Neuronal stem cell (in vitro differentiated cells): Measurements from ENCODE around the gene SMIM26. TPM values are rescaled to one million over a fixed set of nuclear protein-coding genes. Genes with fewer than 3 reads are reported as not detected.

ENCODE experiments used
- DNase-seq: peaks from one replicate; pipeline ENCODE4 v3.0.0-alpha.2; 2013; ENCODE audit warnings: low spot score
- H2AFZ ChIP-seq: one replicate; pipeline ENCODE4 v1.6.1; 2013; ENCODE audit warnings: mild to moderate bottlenecking, low read length, inconsistent platforms
- H2AK5ac ChIP-seq: 2 replicates; pipeline ENCODE4 v1.6.1; 2013; ENCODE audit warnings: low read depth, mild to moderate bottlenecking, inconsistent platforms, low read length, moderate library complexity, mixed read lengths
- H2BK120ac ChIP-seq: 2 replicates; pipeline ENCODE4 v1.6.1; 2013; ENCODE audit warnings: low read depth, mild to moderate bottlenecking, inconsistent platforms, low read length, moderate library complexity, mixed read lengths
- H2BK12ac ChIP-seq: one replicate; pipeline ENCODE4 v1.6.1; 2013; ENCODE audit warnings: low read length, inconsistent platforms
- H2BK15ac ChIP-seq: 2 replicates; pipeline ENCODE4 v1.6.1; 2013; ENCODE audit warnings: mild to moderate bottlenecking, low read length, inconsistent platforms, mixed read lengths
- H2BK5ac ChIP-seq: one replicate; pipeline ENCODE4 v1.6.1; 2013; ENCODE audit warnings: inconsistent platforms, mild to moderate bottlenecking, low read length, moderate library complexity
- H3K14ac ChIP-seq: one replicate; pipeline ENCODE4 v1.6.1; 2013; ENCODE audit warnings: low read length, inconsistent platforms
- H3K18ac ChIP-seq: 2 replicates; pipeline ENCODE4 v1.6.1; 2013; ENCODE audit warnings: low read length, inconsistent platforms
- H3K23ac ChIP-seq: 2 replicates; pipeline ENCODE4 v1.6.1; 2013; ENCODE audit warnings: low read depth, mild to moderate bottlenecking, mixed read lengths, low read length, inconsistent platforms; ENCODE audit not compliant: poor library complexity
- H3K27ac ChIP-seq: replicated peaks from 3 replicates; pipeline ENCODE4 v1.5.1; 2013; ENCODE audit warnings: low read length, inconsistent platforms
- H3K27me3 ChIP-seq, 3 experiments: 2 replicates each; pipeline ENCODE4 v1.6.1; 2013; ENCODE audit warnings: low read length in 3 of 3, mild to moderate bottlenecking in 2 of 3, inconsistent platforms in 1 of 3, low read depth in 1 of 3, mixed read lengths in 1 of 3, moderate library complexity in 1 of 3; ENCODE audit not compliant: control insufficient read depth in 3 of 3, insufficient read depth in 3 of 3
- H3K36me3 ChIP-seq, 2 donors: replicated peaks in 1 of 2; 2 replicates each; pipeline ENCODE4 v1.6.1; 2013; ENCODE audit warnings: low read length in 2 of 2; ENCODE audit not compliant: control insufficient read depth in 2 of 2, insufficient read depth in 2 of 2
- H3K4ac ChIP-seq: 2 replicates; pipeline ENCODE4 v1.6.1; 2013; ENCODE audit warnings: inconsistent platforms, mild to moderate bottlenecking, low read length, moderate library complexity
- H3K4me1 ChIP-seq, 2 donors: 1 replicate in 1 of 2; 2 replicates in 1 of 2; pipeline ENCODE4 v1.6.1; 2013; ENCODE audit warnings: low read length in 2 of 2, low read depth in 1 of 2; ENCODE audit not compliant: control insufficient read depth in 2 of 2, insufficient read depth in 1 of 2
- H3K4me2 ChIP-seq: one replicate; pipeline ENCODE4 v1.6.1; 2013; ENCODE audit warnings: mild to moderate bottlenecking, low read length, inconsistent platforms; ENCODE audit not compliant: insufficient read depth, poor library complexity, severe bottlenecking
- H3K4me3 ChIP-seq, 2 donors: 2 replicates each; pipeline ENCODE4 v1.5.1; 2013; ENCODE audit warnings: low read length in 2 of 2, mild to moderate bottlenecking in 2 of 2, inconsistent platforms in 1 of 2, moderate library complexity in 1 of 2
- H3K79me1 ChIP-seq: one replicate; pipeline ENCODE4 v1.6.1; 2013; ENCODE audit warnings: low read depth, mild to moderate bottlenecking, inconsistent platforms, low read length, moderate library complexity
- H3K9ac ChIP-seq: one replicate; pipeline ENCODE4 v1.6.1; 2013; ENCODE audit warnings: mild to moderate bottlenecking, low read depth, low read length, inconsistent platforms; ENCODE audit not compliant: poor library complexity
- H3K9me3 ChIP-seq, 2 donors: replicated peaks in 1 of 2; 2 replicates each; pipeline versions ENCODE3 to v1.6.1; 2013; ENCODE audit warnings: low read length in 2 of 2, mild to moderate bottlenecking in 2 of 2, inconsistent platforms in 1 of 2, low read depth in 1 of 2, mixed read lengths in 1 of 2, moderate library complexity in 1 of 2; ENCODE audit not compliant: control insufficient read depth in 2 of 2, insufficient read depth in 1 of 2
- H4K8ac ChIP-seq: one replicate; pipeline ENCODE4 v1.6.1; 2013; ENCODE audit warnings: low read depth, mild to moderate bottlenecking, inconsistent platforms, low read length, moderate library complexity
- H4K91ac ChIP-seq: one replicate; pipeline ENCODE4 v1.6.1; 2013; ENCODE audit warnings: low read length, low read depth, mild to moderate bottlenecking, inconsistent platforms; ENCODE audit not compliant: poor library complexity
- WGBS, 2 donors: extraction: QIAGEN DNeasy Blood & Tissue Kit; methylation state at CpG; one replicate each; pipeline ENCODE4 v1.1.7; 2013; ENCODE audit warnings: missing lambda C conversion rate in 2 of 2, mixed read lengths in 1 of 2; ENCODE audit not compliant: insufficient read length in 2 of 2, insufficient replicate concordance in 1 of 2; ENCODE audit errors: extremely low coverage in 2 of 2; 5-methylcytosine and 5-hydroxymethylcytosine counted together
- small RNA-seq: library from polyadenylated mRNA; stranded (forward); fragments of <200 nt; extraction: miRNeasy Mini kit (QIAGEN cat#:217004); gene quantifications from one replicate; pipeline ENCODE3, GENCODE V24; 2013; ENCODE audit not compliant: insufficient read depth

Gene SMIM26

GRCh38 chr20:18614244-18614643, 47.0 kb downstream of the SMIM26 start:
- Histone ChIP-seq H2AK5ac (no peak overlapping the region), H3K23ac (no peak overlapping the region), H3K9ac (no peak overlapping the region), H3K9me3 (peaks cover 0 to 2% of the 10 kb centered on the region in 2 donors), H3K27me3 (no peaks in the 10 kb centered on the region), H2BK5ac (no peak overlapping the region), H2BK12ac (no peak overlapping the region), H3K4ac (no peak overlapping the region), H3K4me2 (no peak overlapping the region), H3K14ac (no peak overlapping the region), H3K36me3 (peaks cover 0 to 27% of the 10 kb centered on the region in 2 donors), H3K18ac (no peak overlapping the region), H2BK15ac (no peak overlapping the region), H3K4me1 (no peaks in the 10 kb centered on the region), H3K79me1 (no peaks in the 10 kb centered on the region), H2AFZ (no peak overlapping the region), H3K4me3 (no peak overlapping the region), H3K27ac (no peak overlapping the region), H4K8ac (no peak overlapping the region), H4K91ac (no peak overlapping the region), H2BK120ac (no peak overlapping the region)
- DNase-seq = no peak
- WGBS, 2 donors = no CpG with 5 or more reads among the region's 5 CpGs

- no peak overlapping the region for H2BK12ac ChIP-seq
- H2AFZ ChIP-seq = no peak overlapping the region
- no peak overlapping the region for H3K27ac ChIP-seq
- no peaks in the 10 kb centered on the region for H3K4me1 ChIP-seq
- H3K4me2 ChIP-seq = no peak overlapping the region
- no peak overlapping the region for H2BK15ac ChIP-seq
- H2BK120ac ChIP-seq = no peak overlapping the region
- H3K4ac ChIP-seq = no peak overlapping the region
- no peak overlapping the region for H3K14ac ChIP-seq
- H3K23ac ChIP-seq = no peak overlapping the region
- H3K4me3 ChIP-seq = no peak overlapping the region
- H4K91ac ChIP-seq = no peak overlapping the region
- peaks cover 0 to 19% of the 10 kb centered on the region in 2 donors for H3K36me3 ChIP-seq
- H3K27me3 ChIP-seq = no peaks in the 10 kb centered on the region
- no peak overlapping the region for H2AK5ac ChIP-seq
- no peak overlapping the region for H2BK5ac ChIP-seq
- WGBS, 2 donors = no CpG with 5 or more reads among the region's 5 CpGs
- peaks cover 0 to 2% of the 10 kb centered on the region in 2 donors for H3K9me3 ChIP-seq
- H3K9ac ChIP-seq = peak overlapping the region; percentile 12
- no peak overlapping the region for H4K8ac ChIP-seq
- H3K79me1 ChIP-seq = no peaks in the 10 kb centered on the region
- DNase-seq = no peak
- H3K18ac ChIP-seq = no peak overlapping the region
Observed at GRCh38 chr20:18615020-18615650, 47.9 kb downstream of the SMIM26 start.

Small RNA genes within 50 kb of the gene (small RNA-seq; reads per million reads assigned to genes)
- gene RN7SL638P = not detected
- not detected for gene RNU6ATAC34P
